G401 (cell line): ENCODE results near the gene RERE. TPM values are rescaled to one million over a fixed set of nuclear protein-coding genes. Genes with fewer than 3 reads are reported as not detected.

Experiments used
- DNase-seq: peaks from one replicate; pipeline ENCODE4 v3.0.0-alpha.2; 2015; ENCODE audit warnings: low spot score
- in situ Hi-C: cut with HindIII; loops from 2 replicates; pipeline ENCODE4 v1.10.0; 2016; ENCODE audit warnings: low sequenced_read_pairs, mixed read lengths
- total RNA-seq: library from RNA; depleted of rRNA; stranded (reverse); fragments of >200 nt; shearing (Covaris generic); gene quantifications from 2 replicates; pipeline ENCODE4 v1.2.3, GENCODE V29; 2014

The RERE gene
- total RNA-seq, 1 experiment from 2014 or later, result 22.6 TPM

- DNase-seq, result no peak
- in situ Hi-C loops, result no loop called here
Measured at GRCh38 chr1:8335246-8335645, 482.2 kb downstream of the RERE start.

GRCh38 chr1:8334106-8334851, 483.2 kb downstream of the RERE start:
- in situ Hi-C loops, result no loop called here
- no peak for DNase-seq

GRCh38 chr1:8333246-8333987, 484.0 kb downstream of the RERE start:
- in situ Hi-C loops, result no loop called here
- no peak for DNase-seq

DNA sequence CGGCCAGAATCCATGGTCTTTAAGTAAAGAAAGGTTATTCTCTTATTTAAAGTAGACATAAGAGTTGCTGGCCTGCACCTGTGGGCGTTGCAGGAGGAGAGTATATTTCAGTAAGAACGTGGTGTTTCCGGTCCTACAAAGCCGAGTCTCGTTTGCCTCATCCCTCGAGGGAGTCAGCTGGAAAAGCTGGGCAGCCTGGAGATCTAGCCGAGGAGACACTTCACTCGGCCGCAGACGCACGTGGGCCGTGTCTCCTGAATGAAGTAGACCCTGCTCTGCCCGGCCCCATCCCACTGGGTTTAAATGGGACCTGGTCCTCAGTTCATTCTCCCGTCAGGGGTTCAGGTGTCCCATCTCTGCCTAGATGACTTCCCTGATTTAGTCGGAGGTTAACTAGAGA, 484.6 kb downstream of the RERE start:
- in situ Hi-C loops, result no loop called here
- DNase-seq, result no peak

GRCh38 chr1:8330271-8331125, 486.9 kb downstream of the RERE start:
- in situ Hi-C loops, result no loop called here
- no peak for DNase-seq

GRCh38 chr1:8329858-8330257, 487.6 kb downstream of the RERE start:
- no peak for DNase-seq
- in situ Hi-C loops, result no loop called here

GRCh38 chr1:8329439-8329838, 488.0 kb downstream of the RERE start:
- peak; percentile 70 for DNase-seq
- in situ Hi-C loops, result no loop called here

- in situ Hi-C loops, result no loop called here
- DNase-seq, result no peak
Measured at GRCh38 chr1:8328271-8328670, 489.2 kb downstream of the RERE start.

DNA sequence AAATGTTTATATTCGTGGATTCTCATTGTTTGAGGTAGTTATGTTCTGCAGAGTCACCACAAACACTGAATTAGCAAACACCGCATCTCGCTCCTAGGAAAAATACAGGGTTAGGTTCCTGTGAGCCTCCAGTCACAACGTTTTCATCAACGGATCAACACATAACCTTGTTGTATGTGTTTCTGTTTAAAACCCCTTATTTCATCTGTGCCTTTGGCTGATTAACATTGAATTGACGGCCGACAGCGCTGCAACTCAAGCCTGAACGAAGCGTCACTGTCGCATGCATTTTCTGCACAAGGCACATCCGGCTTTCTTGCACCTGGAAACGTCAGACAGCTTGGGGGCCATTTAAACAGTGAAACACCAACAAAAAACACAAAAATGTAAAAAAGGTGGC, 491.2 kb downstream of the RERE start:
- in situ Hi-C loops, result no loop called here
- DNase-seq, result no peak

GRCh38 chr1:8325771-8326170, 491.7 kb downstream of the RERE start:
- in situ Hi-C loops, result no loop called here
- DNase-seq, result no peak

GRCh38 chr1:8324176-8324810, 493.1 kb downstream of the RERE start:
- DNase-seq, result no peak
- in situ Hi-C loops, result no loop called here

GRCh38 chr1:8323706-8324105, 493.7 kb downstream of the RERE start:
- in situ Hi-C loops, result no loop called here
- peak; percentile 26 for DNase-seq

DNA sequence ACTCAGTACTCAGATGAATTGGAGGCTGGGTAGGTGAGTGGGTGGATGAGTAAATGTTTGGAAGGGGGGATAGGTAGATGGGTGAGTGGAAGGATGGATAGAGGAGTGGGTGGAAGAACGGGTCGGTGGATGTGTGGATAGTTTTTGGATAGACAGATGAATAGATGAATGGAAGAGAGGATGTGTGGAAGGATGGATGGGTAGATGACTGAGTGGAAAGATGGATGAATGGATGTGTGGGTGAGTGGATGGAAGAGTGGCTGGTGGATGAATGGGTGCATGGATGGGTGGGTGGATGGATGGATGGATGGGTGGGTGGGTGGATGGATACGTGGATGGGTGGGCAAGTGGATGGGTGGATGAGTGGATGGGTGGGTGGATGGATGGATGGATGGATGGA, 495.8 kb downstream of the RERE start:
- in situ Hi-C loops, result no loop called here
- DNase-seq, result no peak

GRCh38 chr1:8318436-8318835, 499.0 kb downstream of the RERE start:
- in situ Hi-C loops, result no loop called here
- peak; percentile 42 for DNase-seq

GRCh38 chr1:8317647-8318381, 499.6 kb downstream of the RERE start, which contains the start of gene SLC45A1:
TSS of gene SLC45A1 (plus strand) at chr1:8318114. CDS start at chr1:8324330, 6,216 bp downstream.
- DNase-seq, result peak; percentile 88
- in situ Hi-C loops, result no loop called here

DNA sequence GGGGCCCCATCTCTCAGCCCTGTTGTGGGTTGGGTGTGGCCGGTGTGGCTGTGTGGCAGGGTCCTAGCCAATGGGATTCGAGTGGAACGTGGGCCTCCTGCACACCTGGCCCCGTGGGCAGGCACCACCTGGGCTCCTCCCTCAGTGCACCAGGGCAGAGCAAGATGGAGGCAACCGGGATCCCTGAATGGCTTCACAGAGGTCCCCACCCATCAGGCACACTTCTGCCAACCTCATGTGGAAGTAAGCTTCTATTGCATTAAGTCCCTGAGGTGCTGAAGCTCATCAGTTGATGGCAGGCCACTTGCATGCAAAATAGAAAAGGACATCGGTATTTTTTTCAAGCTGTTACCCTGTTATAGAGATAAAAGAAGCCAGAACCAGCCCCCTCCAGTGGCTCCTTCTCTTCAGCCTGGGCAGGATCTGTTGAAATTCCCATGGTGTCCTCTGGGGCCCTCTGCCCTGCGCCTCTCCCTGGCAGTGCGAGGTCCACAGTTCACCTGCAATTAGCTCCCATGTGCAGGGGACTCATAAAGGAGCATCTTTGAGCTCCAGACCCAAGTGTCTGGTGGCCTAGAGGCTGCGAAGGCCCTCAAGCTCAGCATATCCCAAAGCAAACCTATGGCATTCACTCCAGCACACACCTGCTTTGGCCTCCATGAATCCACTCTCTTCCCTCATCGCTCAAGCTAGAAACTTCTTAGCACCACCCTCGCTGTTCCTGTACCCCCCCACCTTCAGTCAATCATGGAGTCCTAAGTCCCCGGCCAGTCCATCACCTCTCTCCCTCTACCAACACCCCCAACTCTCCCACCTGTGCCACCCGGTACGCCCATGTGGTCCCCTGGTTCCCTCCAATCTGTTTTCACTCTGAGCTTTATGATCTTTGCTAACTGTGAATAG, 501.6 kb downstream of the RERE start:
- no peak for DNase-seq

DNA sequence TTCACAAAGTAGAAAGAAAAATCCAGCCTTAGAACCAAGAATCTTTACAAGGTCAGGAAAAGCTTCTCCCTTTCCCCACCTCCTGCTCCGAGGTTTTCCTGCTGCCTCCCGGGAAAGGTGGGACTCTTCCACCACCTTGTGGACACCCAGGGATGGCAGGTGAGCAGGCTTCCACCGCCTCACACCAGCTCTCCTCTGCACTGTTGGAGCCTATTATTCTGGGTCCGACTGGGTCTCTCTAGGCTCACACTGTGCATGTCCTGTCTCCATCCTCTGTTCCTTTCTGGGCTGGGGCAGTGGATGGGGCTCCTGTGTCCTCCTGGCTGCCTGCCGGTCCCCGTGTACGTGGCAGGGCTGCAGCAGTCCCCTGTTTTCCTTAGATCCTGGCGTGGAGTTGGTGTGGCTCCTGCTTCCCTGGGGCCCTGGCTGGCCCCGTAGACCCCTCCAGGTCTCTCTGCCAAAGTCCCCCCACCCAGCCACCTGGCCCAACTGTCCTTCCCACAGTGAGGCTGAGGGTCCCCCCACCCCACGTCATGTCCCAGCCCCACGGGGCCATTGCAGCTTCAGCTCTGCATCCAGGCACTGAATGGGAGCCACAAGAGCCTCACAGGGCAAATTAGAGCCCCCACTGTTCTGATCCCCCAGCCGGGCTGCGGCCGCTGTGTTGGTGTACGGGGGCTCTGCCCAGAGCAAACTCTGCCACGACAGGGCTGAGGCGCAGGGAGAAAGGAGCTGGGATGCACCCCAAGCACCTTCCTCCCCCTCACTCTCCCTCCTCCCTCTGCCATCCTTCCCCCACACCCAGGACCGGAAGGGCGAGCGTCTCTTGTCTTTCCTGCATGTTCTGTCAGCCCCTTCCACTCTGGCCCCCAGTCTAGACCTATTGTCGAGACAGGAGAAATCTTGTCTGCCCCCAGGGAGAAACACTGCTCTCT, 502.8 kb downstream of the RERE start:
- peak; percentile 93 for DNase-seq
- in situ Hi-C loops, result no loop called here

More for the DNA sequence above, 501.6 kb downstream of the RERE start:
- in situ Hi-C loops, result no loop called here
